GM23248 (cell line): ENCODE data around the gene ARHGAP8.
"Not testable (repeated sequence)": the region's sequence is repeated elsewhere in the genome, so short reads cannot be mapped to it uniquely, and the experiment has no call there.

Source experiments
- EZH2 ChIP-seq: fragments of 200-600 bp; sonication (generic); IDR thresholded peaks from 2 replicates; pipeline ENCODE4 v1.6.1; 2018; ENCODE audit warnings: antibody characterized with exemption, mild to moderate bottlenecking; ENCODE audit not compliant: insufficient read depth, poor library complexity, severe bottlenecking
- EZH2phosphoT487 ChIP-seq: fragments of 200-600 bp; sonication (generic); IDR thresholded peaks from 2 replicates; pipeline ENCODE4 v1.6.1; 2018; ENCODE audit warnings: antibody characterized with exemption, moderate library complexity, mild to moderate bottlenecking, low read depth; ENCODE audit not compliant: insufficient read depth

GRCh38 chr22:44739666-44740065 is 12.7 kb upstream of the ARHGAP8 start:
- not testable (repeated sequence) for TF ChIP-seq EZH2, EZH2phosphoT487
